Effector CD8-positive, alpha-beta T cell (primary cell): ENCODE measurements around the gene ADGRG3.
"Not testable (repeated sequence)": the region's sequence is repeated elsewhere in the genome, so short reads cannot be mapped to it uniquely, and the experiment has no call there.

Experiments
- DNase-seq: peaks from one replicate; lab custom pipeline; 2025; lab: John Stamatoyannopoulos, UW

The ADGRG3 gene

GRCh38 chr16:57663917-57664661 is 4.0 kb upstream of the ADGRG3 start:
- no peak for DNase-seq

GRCh38 chr16:57664662-57665025 is 3.5 kb upstream of the ADGRG3 start:
- no peak for DNase-seq

- DNase-seq: no peak
Observed at GRCh38 chr16:57665541-57665940, 2.6 kb upstream of the ADGRG3 start.

GRCh38 chr16:57666353-57667047 is 1.6 kb upstream of the ADGRG3 start:
- DNase-seq: no peak

GRCh38 chr16:57667048-57667525 is 1.0 kb upstream of the ADGRG3 start:
- no peak for DNase-seq

GRCh38 chr16:57667526-57668262 is 412 bp upstream of the ADGRG3 start:
- no peak for DNase-seq

- DNase-seq: no peak
Observed at GRCh38 chr16:57668630-57669475, 747 bp downstream of the ADGRG3 start.

- no peak for DNase-seq
Observed at GRCh38 chr16:57669476-57670162, 1.5 kb downstream of the ADGRG3 start.

- DNase-seq: no peak
Observed at GRCh38 chr16:57670196-57670595, 2.1 kb downstream of the ADGRG3 start.

- DNase-seq: not testable (repeated sequence)
Observed at GRCh38 chr16:57671451-57671850, 3.3 kb downstream of the ADGRG3 start.

GRCh38 chr16:57672416-57672815 is 4.3 kb downstream of the ADGRG3 start:
- DNase-seq: no peak

GRCh38 chr16:57672824-57673223 is 4.7 kb downstream of the ADGRG3 start:
- no peak for DNase-seq

- DNase-seq: no peak
Observed at GRCh38 chr16:57675741-57676551, 7.8 kb downstream of the ADGRG3 start.

GRCh38 chr16:57676553-57677085 is 8.5 kb downstream of the ADGRG3 start:
- no peak for DNase-seq

- DNase-seq: no peak
Observed at GRCh38 chr16:57677622-57678369, 9.7 kb downstream of the ADGRG3 start.

- no peak for DNase-seq
Observed at GRCh38 chr16:57679016-57679415, 10.9 kb downstream of the ADGRG3 start.

GRCh38 chr16:57679767-57680482 is 11.8 kb downstream of the ADGRG3 start:
- DNase-seq: no peak

- DNase-seq: no peak
Observed at GRCh38 chr16:57680842-57681375, 12.8 kb downstream of the ADGRG3 start.
